ENCODE measurements around the gene NDUFS3.

GRCh38 chr11:47577460-47578041 is 1.3 kb upstream of the NDUFS3 start:
- TF ChIP-seq EZH2 (IDR thresholded peaks at IDR 0.05; ENCODE audit: low read length, unreplicated experiment) (no peak), CTCF (conservative IDR thresholded peaks at IDR 0.05; ENCODE audit: low read depth, low read length) (no peak), EZH2phosphoT487 (IDR thresholded peaks at IDR 0.05; ENCODE audit: borderline replicate concordance, low read length) (no peak)

Measured in PC-3 (cell line).